ENCODE measurements around the gene TPSB2.
"Not testable (repeated sequence)": the region's sequence is repeated elsewhere in the genome, so short reads cannot be mapped to it uniquely, and the experiment has no call there.

The TPSB2 gene

DNA sequence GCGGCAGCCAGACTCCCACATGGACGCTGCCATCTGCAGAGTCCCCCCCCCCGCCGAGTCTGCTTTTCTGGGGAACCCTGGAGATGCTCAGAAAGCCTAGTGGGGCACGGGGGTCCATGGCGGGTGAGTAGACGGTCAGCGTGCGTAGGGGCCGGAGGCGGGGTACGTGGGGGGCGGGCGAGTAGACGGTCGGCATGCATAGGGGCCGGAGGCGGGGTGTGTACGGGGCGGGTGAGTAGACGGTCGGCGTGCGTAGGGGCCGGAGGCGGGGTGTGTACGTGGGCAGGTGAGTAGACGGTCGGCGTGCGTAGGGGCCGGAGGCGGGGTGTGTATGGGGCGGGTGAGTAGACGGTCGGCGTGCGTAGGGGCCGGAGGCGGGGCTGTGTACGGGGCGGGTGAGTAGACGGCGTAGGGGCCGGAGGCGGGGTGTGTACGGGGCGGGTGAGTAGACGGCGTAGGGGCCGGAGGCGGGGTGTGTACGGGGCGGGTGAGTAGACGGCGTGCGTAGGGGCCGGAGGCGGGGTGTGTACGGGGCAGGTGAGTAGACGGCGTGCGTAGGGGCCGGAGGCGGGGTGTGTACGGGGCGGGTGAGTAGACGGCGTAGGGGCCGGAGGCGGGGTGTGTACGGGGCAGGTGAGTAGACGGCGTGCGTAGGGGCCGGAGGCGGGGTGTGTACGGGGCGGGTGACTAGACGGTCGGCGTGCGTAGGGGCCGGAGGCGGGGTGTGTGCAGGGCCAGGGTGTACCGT lies 44.4 kb downstream of the TPSB2 start:
- H3K36me3 ChIP-seq (ENCODE audit: control insufficient read depth, insufficient read depth, low read length); H3K9ac ChIP-seq (ENCODE audit: low read length); H3K9me3 ChIP-seq (ENCODE audit: control insufficient read depth, insufficient read depth, low read depth, low read length); H3K27me3 ChIP-seq (ENCODE audit: control insufficient read depth, insufficient read depth, low read length); H3K27ac ChIP-seq (ENCODE audit: low read depth, low read length); H3K4me3 ChIP-seq (ENCODE audit: low read depth, low read length); H3K4me1 ChIP-seq (ENCODE audit: control insufficient read depth, insufficient read depth, low read length): not testable (repeated sequence)

DNA sequence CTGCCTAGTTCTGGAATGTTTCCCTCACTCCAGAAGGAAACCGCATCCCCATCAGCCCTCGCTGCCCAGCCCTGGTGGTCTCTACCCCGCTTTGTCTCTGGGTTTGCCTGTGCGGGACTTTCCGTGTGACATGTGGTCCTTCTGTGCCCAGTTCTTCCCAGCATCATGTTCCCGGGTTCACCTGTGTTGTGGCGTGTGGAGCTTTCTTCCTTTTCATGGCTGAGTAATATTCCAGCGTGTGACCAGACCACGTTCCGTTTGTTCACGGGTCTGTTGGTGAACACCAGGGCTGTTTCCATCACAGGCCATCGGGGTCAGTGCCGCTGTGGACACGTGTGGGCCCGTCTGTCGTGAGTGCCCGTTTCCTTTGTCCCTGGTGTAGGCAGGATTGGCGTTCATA lies 45.0 kb downstream of the TPSB2 start:
- no peaks in the 10 kb centered on the region for H3K9me3 ChIP-seq (ENCODE audit: control insufficient read depth, insufficient read depth, low read depth, low read length)
- no peak overlapping the region for H3K9ac ChIP-seq (ENCODE audit: low read length)
- no peak overlapping the region for H3K27ac ChIP-seq (ENCODE audit: low read depth, low read length)
- H3K27me3 ChIP-seq (ENCODE audit: control insufficient read depth, insufficient read depth, low read length), result peaks cover 9% of the 10 kb centered on the region; the same call in 1 of the 2 replicates
- peaks cover 5% of the 10 kb centered on the region; the same call in 1 of the 2 replicates for H3K36me3 ChIP-seq (ENCODE audit: control insufficient read depth, insufficient read depth, low read length)
- H3K4me3 ChIP-seq (ENCODE audit: low read depth, low read length), result no peak overlapping the region
- H3K4me1 ChIP-seq (ENCODE audit: control insufficient read depth, insufficient read depth, low read length), result peaks cover 5% of the 10 kb centered on the region; the same call in 1 of the 2 replicates

GRCh38 chr16:1184156-1184868 lies 45.7 kb downstream of the TPSB2 start:
- H3K9me3 ChIP-seq (ENCODE audit: control insufficient read depth, insufficient read depth, low read depth, low read length), result no peaks in the 10 kb centered on the region
- no peak overlapping the region for H3K9ac ChIP-seq (ENCODE audit: low read length)
- H3K27me3 ChIP-seq (ENCODE audit: control insufficient read depth, insufficient read depth, low read length), result peaks cover 9% of the 10 kb centered on the region; the same call in 1 of the 2 replicates
- H3K4me1 ChIP-seq (ENCODE audit: control insufficient read depth, insufficient read depth, low read length), result peaks cover 5% of the 10 kb centered on the region; the same call in 1 of the 2 replicates
- H3K27ac ChIP-seq (ENCODE audit: low read depth, low read length), result no peak overlapping the region
- H3K36me3 ChIP-seq (ENCODE audit: control insufficient read depth, insufficient read depth, low read length), result peaks cover 5% of the 10 kb centered on the region; the same call in 1 of the 2 replicates
- no peak overlapping the region for H3K4me3 ChIP-seq (ENCODE audit: low read depth, low read length)

DNA sequence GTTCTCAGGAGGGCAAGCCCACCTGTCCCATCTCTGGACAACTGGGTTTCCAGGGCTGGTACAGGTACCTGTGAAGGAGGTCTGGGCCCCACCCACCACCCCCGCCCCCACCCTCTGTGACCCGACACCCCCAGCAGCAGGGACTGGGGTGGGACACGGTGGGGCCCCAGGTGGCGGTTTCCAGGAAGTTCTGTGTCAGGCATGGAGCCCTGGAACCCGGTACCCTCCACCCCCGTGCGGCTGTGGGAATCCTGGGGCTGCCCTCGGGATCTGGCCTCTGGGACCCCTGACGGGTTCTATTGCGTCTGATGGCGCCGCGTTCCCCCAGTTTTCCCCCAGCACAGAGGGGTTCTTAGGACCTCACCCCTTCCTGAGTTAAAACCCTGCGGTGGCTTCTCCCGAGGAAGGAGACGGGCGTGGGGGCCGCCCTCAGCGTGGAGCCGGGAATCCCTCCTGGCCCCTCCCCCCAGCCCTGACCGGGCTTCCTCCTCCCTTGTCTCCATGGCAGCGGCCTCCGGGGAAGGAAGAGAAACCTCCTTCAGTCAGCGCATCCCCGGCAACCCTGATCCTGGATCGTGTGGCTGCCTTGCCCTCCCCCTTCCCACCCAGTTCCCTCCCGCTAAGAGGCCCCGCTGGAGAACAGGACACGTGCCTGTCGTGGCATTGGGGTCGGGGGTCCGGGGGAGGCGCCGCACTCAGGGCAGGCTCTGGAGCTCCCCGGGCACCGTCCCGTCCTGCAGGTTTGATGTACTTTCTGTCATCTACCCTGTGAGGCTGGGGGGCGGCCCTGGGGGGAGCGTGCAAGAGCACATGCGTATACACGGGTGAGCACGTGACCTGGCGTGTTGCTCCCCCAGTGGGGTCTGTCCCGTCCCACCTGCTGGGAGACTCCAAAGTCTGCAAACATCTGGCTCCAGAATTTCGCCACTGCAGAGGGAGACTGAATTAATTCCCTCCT lies 46.8 kb downstream of the TPSB2 start:
- H3K4me3 ChIP-seq (ENCODE audit: low read depth, low read length), result no peak overlapping the region; the same call in 1 of the 2 replicates
- H3K9me3 ChIP-seq (ENCODE audit: control insufficient read depth, insufficient read depth, low read depth, low read length), result no peaks in the 10 kb centered on the region
- no peak overlapping the region for H3K27ac ChIP-seq (ENCODE audit: low read depth, low read length)
- H3K4me1 ChIP-seq (ENCODE audit: control insufficient read depth, insufficient read depth, low read length), result peaks cover 5% of the 10 kb centered on the region; the same call in 1 of the 2 replicates
- H3K36me3 ChIP-seq (ENCODE audit: control insufficient read depth, insufficient read depth, low read length), result peaks cover 5% of the 10 kb centered on the region; the same call in 1 of the 2 replicates
- no peak overlapping the region for H3K9ac ChIP-seq (ENCODE audit: low read length)
- peaks cover 9% of the 10 kb centered on the region; the same call in 1 of the 2 replicates for H3K27me3 ChIP-seq (ENCODE audit: control insufficient read depth, insufficient read depth, low read length)

- peaks cover 9% of the 10 kb centered on the region; the same call in 1 of the 2 replicates for H3K27me3 ChIP-seq (ENCODE audit: control insufficient read depth, insufficient read depth, low read length)
- peaks cover 5% of the 10 kb centered on the region; the same call in 1 of the 2 replicates for H3K4me1 ChIP-seq (ENCODE audit: control insufficient read depth, insufficient read depth, low read length)
- peaks cover 5% of the 10 kb centered on the region; the same call in 1 of the 2 replicates for H3K36me3 ChIP-seq (ENCODE audit: control insufficient read depth, insufficient read depth, low read length)
- H3K9me3 ChIP-seq (ENCODE audit: control insufficient read depth, insufficient read depth, low read depth, low read length), result no peaks in the 10 kb centered on the region
- H3K4me3 ChIP-seq (ENCODE audit: low read depth, low read length), result no peak overlapping the region
- H3K27ac ChIP-seq (ENCODE audit: low read depth, low read length), result no peak overlapping the region
- no peak overlapping the region for H3K9ac ChIP-seq (ENCODE audit: low read length)
Observed at GRCh38 chr16:1182316-1182671, 47.7 kb downstream of the TPSB2 start.

DNA sequence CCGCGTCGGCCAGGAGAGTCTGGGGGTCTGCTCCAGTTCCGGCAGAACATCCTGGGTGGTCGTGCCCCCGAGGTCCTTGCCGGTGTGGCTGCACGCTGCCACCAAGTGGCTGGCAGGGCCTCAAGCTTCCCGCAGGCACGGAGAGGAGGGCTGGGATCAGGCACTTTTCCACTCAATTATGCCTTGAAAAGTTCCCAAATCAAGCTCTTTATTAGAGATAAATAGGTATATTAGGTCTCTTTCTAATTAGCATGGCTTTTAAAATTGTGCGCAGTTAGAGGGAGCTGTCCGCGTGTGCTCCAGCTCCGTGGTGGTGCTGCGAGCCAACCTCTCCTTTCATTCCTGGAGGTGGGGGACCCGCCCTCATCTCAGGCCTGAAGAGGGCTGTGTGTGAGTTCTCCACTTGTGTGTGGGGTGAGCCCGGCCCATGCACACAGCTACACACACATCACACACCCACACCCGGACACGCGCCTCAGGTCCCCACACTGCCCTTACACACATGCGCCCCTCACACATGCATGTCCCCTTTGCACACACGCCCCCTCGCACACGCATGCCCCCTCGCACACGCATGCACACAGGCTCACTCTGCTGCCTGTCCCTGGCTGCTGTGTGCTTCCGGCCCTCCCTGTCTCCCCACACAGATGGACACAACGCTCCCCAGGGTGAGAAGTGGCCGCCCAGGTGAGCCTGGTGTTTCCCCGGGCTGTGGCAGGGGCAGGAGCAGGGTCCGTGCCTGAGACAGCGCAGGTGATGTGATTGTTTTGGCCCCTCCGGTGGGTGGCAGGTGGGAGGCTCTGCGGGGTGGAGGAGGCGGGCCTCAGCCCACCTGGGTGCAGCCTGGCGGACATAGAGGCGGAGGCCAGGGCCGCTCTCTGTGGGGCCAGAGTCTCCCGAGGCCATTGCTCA lies 48.3 kb downstream of the TPSB2 start:
- no peak overlapping the region for H3K9ac ChIP-seq (ENCODE audit: low read length)
- H3K4me3 ChIP-seq (ENCODE audit: low read depth, low read length), result no peak overlapping the region
- H3K36me3 ChIP-seq (ENCODE audit: control insufficient read depth, insufficient read depth, low read length), result peaks cover 5% of the 10 kb centered on the region; the same call in 1 of the 2 replicates
- no peak overlapping the region for H3K27ac ChIP-seq (ENCODE audit: low read depth, low read length)
- peaks cover 9% of the 10 kb centered on the region; the same call in 1 of the 2 replicates for H3K27me3 ChIP-seq (ENCODE audit: control insufficient read depth, insufficient read depth, low read length)
- H3K4me1 ChIP-seq (ENCODE audit: control insufficient read depth, insufficient read depth, low read length), result peaks cover 5% of the 10 kb centered on the region; the same call in 1 of the 2 replicates
- H3K9me3 ChIP-seq (ENCODE audit: control insufficient read depth, insufficient read depth, low read depth, low read length), result no peaks in the 10 kb centered on the region

- Histone ChIP-seq H3K27me3 (ENCODE audit: control insufficient read depth, insufficient read depth, low read length) (peaks cover 9% of the 10 kb centered on the region; the same call in 1 of the 2 replicates), H3K4me1 (ENCODE audit: control insufficient read depth, insufficient read depth, low read length) (peaks cover 5% of the 10 kb centered on the region; the same call in 1 of the 2 replicates), H3K9me3 (ENCODE audit: control insufficient read depth, insufficient read depth, low read depth, low read length) (no peaks in the 10 kb centered on the region), H3K9ac (ENCODE audit: low read length) (no peak overlapping the region), H3K36me3 (ENCODE audit: control insufficient read depth, insufficient read depth, low read length) (no peaks in the 10 kb centered on the region), H3K4me3 (ENCODE audit: low read depth, low read length) (no peak overlapping the region), H3K27ac (ENCODE audit: low read depth, low read length) (no peak overlapping the region)
Observed at GRCh38 chr16:1180549-1181403, 49.2 kb downstream of the TPSB2 start.

Data from HUES6 (cell line).